Body of pancreas (tissue), 4 donors: ENCODE results near the gene UPF2. TPM values are rescaled to one million over a fixed set of nuclear protein-coding genes. Genes with fewer than 3 reads are reported as not detected.

Experiments used
- ATAC-seq: fragments of 150-250 bp; one replicate; pipeline ENCODE4 v1.9.1; 2016
- DNase-seq, 4 donors: peaks; one replicate each; pipeline ENCODE4 v3.0.0-alpha.2; 2019
- H3K27ac ChIP-seq, 4 donors: fragments of 200-600 bp; sonication (generic); 1 replicate in 3 of 4; 2 replicates in 1 of 4; pipeline versions ENCODE4 v1.5.1 to v1.6.1; 2016 to 2019; ENCODE audit warnings: mild to moderate bottlenecking in 1 of 4, mixed read lengths in 1 of 4, moderate library complexity in 1 of 4
- H3K27me3 ChIP-seq, 2 donors: fragments of 200-600 bp; sonication (generic); one replicate each; pipeline ENCODE4 v1.6.0; 2016; ENCODE audit warnings: mild to moderate bottlenecking in 1 of 2
- H3K36me3 ChIP-seq, 2 donors: fragments of 200-600 bp; sonication (generic); replicated peaks in 1 of 2; 2 replicates each; pipeline ENCODE4 v1.5.1; 2016; ENCODE audit warnings: low read depth in 2 of 2; ENCODE audit not compliant: insufficient read depth in 1 of 2
- H3K4me1 ChIP-seq: fragments of 200-600 bp; sonication (generic); one replicate; pipeline ENCODE4 v1.6.0; 2016
- H3K4me3 ChIP-seq, 2 donors: fragments of 200-600 bp; sonication (generic); 1 replicate in 1 of 2; 2 replicates in 1 of 2; pipeline ENCODE4 v1.5.1; 2016 to 2019
- H3K9me3 ChIP-seq, 3 donors: fragments of 200-600 bp; sonication (generic); 1 replicate in 2 of 3; 2 replicates in 1 of 3; pipeline ENCODE4 v1.5.1; 2016
- POLR2A ChIP-seq, 3 donors: fragments of 450-650 bp; IDR thresholded peaks; one replicate each; pipeline ENCODE4 v1.6.1; 2016; ENCODE audit warnings: antibody characterized with exemption in 3 of 3, mild to moderate bottlenecking in 2 of 3
- WGBS, 2 donors: methylation state at CpG; one replicate each; pipeline ENCODE4 v1.1.5; 2017; 5-methylcytosine and 5-hydroxymethylcytosine counted together
- intact Hi-C: fragments of 100-400 bp; cut with DNase I; formaldehyde crosslinking; loops from one replicate; pipeline ENCODE4 v1.15.1; 2023
- total RNA-seq, 2 donors: library from RNA; depleted of rRNA; stranded (reverse); fragments of >200 nt; gene quantifications; one replicate each; pipeline ENCODE4 v1.1.0, GENCODE V29; 2016
- TF ChIP-seq, protein P1 (sequence below), 7 experiments: fragments of 450-650 bp in 4 of 7; fragments of 200-600 bp in 3 of 7; sonication (generic) in 3 of 7; IDR thresholded peaks; one replicate each; pipeline ENCODE4 v1.5.1; 2016 to 2019; ENCODE audit warnings: antibody characterized with exemption in 7 of 7

UPF2 gene
- total RNA-seq, 2 donors from 2014 or later: 11.2 to 16.9 TPM

DNA sequence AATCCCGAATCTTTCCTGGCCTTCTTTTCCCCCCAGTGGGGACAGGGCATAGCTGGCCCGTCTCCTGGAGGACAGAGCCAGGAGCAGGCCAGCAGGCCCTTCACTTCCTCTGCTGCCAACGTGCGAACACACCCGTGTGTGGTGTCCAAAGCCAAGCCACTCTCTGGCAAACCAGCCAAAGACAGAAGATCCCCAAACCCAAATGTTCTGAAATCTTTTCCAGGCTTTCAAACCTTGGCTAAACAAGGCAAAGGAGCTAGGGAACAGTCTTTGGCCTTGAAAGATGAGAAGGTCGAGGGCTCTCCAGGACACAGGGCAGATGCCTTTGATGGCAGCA lies 156.5 kb downstream of the UPF2 start:
- no peak for DNase-seq
- 67 to 69% methylated on average over 6 of the region's 6 CpGs for WGBS, 2 donors
- no peaks in the 10 kb centered on the region for H3K27me3 ChIP-seq
- no peak overlapping the region for H3K27ac ChIP-seq
- intact Hi-C loops: no loop called here
- ATAC-seq: no peak
- TF ChIP-seq POLR2A (IDR thresholded peaks at IDR 0.05): no peak
- TF ChIP-seq, protein P1, sequence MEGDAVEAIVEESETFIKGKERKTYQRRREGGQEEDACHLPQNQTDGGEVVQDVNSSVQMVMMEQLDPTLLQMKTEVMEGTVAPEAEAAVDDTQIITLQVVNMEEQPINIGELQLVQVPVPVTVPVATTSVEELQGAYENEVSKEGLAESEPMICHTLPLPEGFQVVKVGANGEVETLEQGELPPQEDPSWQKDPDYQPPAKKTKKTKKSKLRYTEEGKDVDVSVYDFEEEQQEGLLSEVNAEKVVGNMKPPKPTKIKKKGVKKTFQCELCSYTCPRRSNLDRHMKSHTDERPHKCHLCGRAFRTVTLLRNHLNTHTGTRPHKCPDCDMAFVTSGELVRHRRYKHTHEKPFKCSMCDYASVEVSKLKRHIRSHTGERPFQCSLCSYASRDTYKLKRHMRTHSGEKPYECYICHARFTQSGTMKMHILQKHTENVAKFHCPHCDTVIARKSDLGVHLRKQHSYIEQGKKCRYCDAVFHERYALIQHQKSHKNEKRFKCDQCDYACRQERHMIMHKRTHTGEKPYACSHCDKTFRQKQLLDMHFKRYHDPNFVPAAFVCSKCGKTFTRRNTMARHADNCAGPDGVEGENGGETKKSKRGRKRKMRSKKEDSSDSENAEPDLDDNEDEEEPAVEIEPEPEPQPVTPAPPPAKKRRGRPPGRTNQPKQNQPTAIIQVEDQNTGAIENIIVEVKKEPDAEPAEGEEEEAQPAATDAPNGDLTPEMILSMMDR (IDR thresholded peaks at IDR 0.05): no peak
- H3K4me3 ChIP-seq: no peak overlapping the region
- H3K9me3 ChIP-seq: no peaks in the 10 kb centered on the region
- H3K4me1 ChIP-seq: peaks cover 11% of the 10 kb centered on the region
- H3K36me3 ChIP-seq: no peaks in the 10 kb centered on the region

DNA sequence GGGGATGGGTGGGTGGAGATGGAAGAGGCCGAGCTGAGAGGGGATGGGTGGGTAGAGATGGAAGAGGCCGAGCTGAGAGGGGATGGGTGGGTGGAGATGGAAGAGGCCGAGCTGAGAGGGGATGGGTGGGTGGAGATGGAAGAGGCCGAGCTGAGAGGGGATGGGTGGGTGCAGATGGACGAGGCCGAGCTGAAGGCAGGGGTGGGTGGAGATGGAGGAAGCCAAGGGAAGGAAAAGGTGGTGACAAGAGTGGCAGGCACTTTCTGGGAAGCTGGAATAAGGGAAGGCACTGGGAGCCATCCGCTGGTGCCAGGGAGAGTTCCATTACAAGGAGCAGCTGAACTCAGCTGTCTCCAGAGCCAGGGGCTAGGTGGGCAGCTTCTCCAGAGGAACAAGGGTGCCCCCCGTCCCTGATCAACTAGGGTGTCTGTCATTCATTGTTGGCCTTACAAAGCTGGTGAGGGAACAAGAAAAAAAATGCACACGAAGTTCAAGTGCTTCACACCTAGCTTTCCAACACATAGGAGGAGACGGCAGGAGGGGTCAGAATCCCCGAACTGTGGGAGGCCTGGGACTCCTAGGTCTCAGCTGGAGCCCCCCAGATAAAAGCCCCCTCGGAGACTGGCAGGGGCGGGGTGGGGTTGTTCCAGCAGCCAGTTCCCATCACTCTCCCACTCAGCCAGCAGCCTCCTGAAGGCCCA lies 157.0 kb downstream of the UPF2 start:
- H3K9me3 ChIP-seq: no peaks in the 10 kb centered on the region
- DNase-seq (no peak), ATAC-seq (no peak)
- no peaks in the 10 kb centered on the region for H3K36me3 ChIP-seq
- 70 to 87% methylated on average over 11 of the region's 13 CpGs for WGBS, 2 donors
- no peak overlapping the region for H3K4me3 ChIP-seq
- H3K27me3 ChIP-seq: no peaks in the 10 kb centered on the region
- TF ChIP-seq, protein P1 (IDR thresholded peaks at IDR 0.05): no peak
- no peak for TF ChIP-seq POLR2A (IDR thresholded peaks at IDR 0.05)
- no peak overlapping the region for H3K27ac ChIP-seq
- intact Hi-C loops: no loop called here
- peaks cover 13% of the 10 kb centered on the region for H3K4me1 ChIP-seq

- Histone ChIP-seq H3K27ac (no peak overlapping the region), H3K27me3 (no peaks in the 10 kb centered on the region), H3K4me1 (peaks cover 13% of the 10 kb centered on the region), H3K9me3 (no peaks in the 10 kb centered on the region), H3K4me3 (no peak overlapping the region), H3K36me3 (no peaks in the 10 kb centered on the region)
- TF ChIP-seq POLR2A (IDR thresholded peaks at IDR 0.05): no peak
- TF ChIP-seq, protein P1 (IDR thresholded peaks at IDR 0.05): no peak
- ATAC-seq (no peak), DNase-seq (no peak)
- intact Hi-C loops: no loop called here
- 69 to 83% methylated on average over 3 to 7 of the region's 7 CpGs for WGBS, 2 donors
Measured at GRCh38 chr10:11884706-11885423, 157.7 kb downstream of the UPF2 start.

- no peak overlapping the region for H3K4me3 ChIP-seq
- no peaks in the 10 kb centered on the region for H3K36me3 ChIP-seq
- DNase-seq (no peak), ATAC-seq (no peak)
- intact Hi-C loops: no loop called here
- TF ChIP-seq POLR2A (IDR thresholded peaks at IDR 0.05): no peak
- TF ChIP-seq, protein P1 (IDR thresholded peaks at IDR 0.05): no peak
- H3K27ac ChIP-seq: no peak overlapping the region
- H3K9me3 ChIP-seq: no peaks in the 10 kb centered on the region
- no peaks in the 10 kb centered on the region for H3K27me3 ChIP-seq
- H3K4me1 ChIP-seq: peaks cover 13% of the 10 kb centered on the region
- 83 to 90% methylated on average over 14 of the region's 14 CpGs for WGBS, 2 donors
Measured at GRCh38 chr10:11882646-11883375, 159.8 kb downstream of the UPF2 start.
